DOHH2 (cell line): Measurements from ENCODE around the gene TAF11.

ENCODE experiments used
- CTCF ChIP-seq: fragments of 200-600 bp; sonication (generic); IDR thresholded peaks from one replicate; pipeline ENCODE4 v1.5.1; 2014; ENCODE audit warnings: antibody characterized with exemption, mild to moderate bottlenecking, low read depth, low read length; ENCODE audit not compliant: poor library complexity, severe bottlenecking
- EZH2phosphoT487 ChIP-seq: fragments of 200-600 bp; sonication (generic); IDR thresholded peaks from 2 replicates; pipeline ENCODE4 v1.6.1; 2017; ENCODE audit warnings: borderline replicate concordance, mild to moderate bottlenecking, antibody characterized with exemption, low read length, moderate library complexity, mixed read lengths

DNA sequence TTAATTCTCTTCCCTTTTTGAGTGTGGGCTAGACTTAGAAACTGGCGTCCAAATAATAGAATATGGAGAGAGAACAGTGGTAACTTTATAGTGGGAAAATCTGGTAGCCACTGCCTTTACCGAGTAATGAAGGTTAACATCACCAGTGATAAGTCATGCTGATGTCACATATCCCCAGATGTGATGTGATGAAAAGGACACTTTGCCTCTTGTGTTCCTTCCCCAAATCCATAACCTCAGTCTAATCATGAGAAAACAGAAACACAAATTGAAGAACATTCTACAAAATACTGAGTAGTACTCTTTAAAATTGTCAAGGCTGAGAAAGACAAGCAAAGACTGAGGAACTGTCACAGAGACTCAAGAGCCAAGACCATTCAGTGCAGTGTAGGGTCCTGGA is 19.0 kb upstream of the TAF11 start:
- TF ChIP-seq CTCF: no peak
- TF ChIP-seq EZH2phosphoT487: no peak
